PFSK-1 (cell line): ENCODE measurements around the gene MARCHF4.

Experiments used
- FOXP2 ChIP-seq: optimal IDR thresholded peaks from 2 replicates; pipeline ENCODE3; 2011; ENCODE audit warnings: borderline replicate concordance, control low read depth, inconsistent platforms; ENCODE audit not compliant: insufficient read depth; ENCODE audit errors: extremely low read length, extremely low read depth
- POLR2AphosphoS5 ChIP-seq: IDR thresholded peaks from 2 replicates; pipeline ENCODE4 v1.6.1; 2012; ENCODE audit warnings: low read depth, mild to moderate bottlenecking, control low read depth, low read length, moderate library complexity
- SIN3A ChIP-seq: IDR thresholded peaks from 2 replicates; pipeline ENCODE4 v1.6.1; 2012; ENCODE audit warnings: mild to moderate bottlenecking, low read length, moderate library complexity, borderline replicate concordance; ENCODE audit not compliant: insufficient read depth
- TAF1 ChIP-seq: IDR thresholded peaks from 2 replicates; pipeline ENCODE4 v1.6.1; 2012; ENCODE audit warnings: low read length, control low read depth, borderline replicate concordance; ENCODE audit not compliant: insufficient read depth
- TF ChIP-seq, protein P1 (sequence below), 2 experiments: IDR thresholded peaks; 2 replicates each; pipeline versions ENCODE4 v1.6.1 to v1.8.0; 2011 to 2012; ENCODE audit warnings: low read depth in 2 of 2, low read length in 2 of 2, control low read depth in 1 of 2, inconsistent platforms in 1 of 2, mild to moderate bottlenecking in 1 of 2, moderate library complexity in 1 of 2; ENCODE audit not compliant: insufficient read depth in 1 of 2

Gene MARCHF4

DNA sequence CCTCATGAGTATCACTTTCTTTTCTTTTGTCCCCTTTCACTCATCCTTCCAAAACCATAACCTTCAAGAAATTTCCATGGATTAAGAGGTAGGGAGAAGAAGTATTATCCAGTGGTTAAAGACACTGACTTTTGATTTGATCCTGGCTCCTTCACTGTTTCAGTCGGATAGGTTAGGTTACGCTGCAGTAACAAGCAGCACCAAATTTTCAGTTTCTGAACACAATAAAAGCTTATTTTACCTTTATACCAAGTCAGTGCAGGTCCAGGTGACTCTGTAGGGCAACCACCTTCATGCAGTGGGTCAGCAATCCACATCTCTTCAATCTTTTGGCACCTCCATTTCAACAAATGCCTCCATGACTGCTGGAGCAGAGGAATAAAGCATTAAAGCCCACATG lies 15.0 kb upstream of the MARCHF4 start:
- no peak for TF ChIP-seq POLR2AphosphoS5
- TF ChIP-seq, protein P1, sequence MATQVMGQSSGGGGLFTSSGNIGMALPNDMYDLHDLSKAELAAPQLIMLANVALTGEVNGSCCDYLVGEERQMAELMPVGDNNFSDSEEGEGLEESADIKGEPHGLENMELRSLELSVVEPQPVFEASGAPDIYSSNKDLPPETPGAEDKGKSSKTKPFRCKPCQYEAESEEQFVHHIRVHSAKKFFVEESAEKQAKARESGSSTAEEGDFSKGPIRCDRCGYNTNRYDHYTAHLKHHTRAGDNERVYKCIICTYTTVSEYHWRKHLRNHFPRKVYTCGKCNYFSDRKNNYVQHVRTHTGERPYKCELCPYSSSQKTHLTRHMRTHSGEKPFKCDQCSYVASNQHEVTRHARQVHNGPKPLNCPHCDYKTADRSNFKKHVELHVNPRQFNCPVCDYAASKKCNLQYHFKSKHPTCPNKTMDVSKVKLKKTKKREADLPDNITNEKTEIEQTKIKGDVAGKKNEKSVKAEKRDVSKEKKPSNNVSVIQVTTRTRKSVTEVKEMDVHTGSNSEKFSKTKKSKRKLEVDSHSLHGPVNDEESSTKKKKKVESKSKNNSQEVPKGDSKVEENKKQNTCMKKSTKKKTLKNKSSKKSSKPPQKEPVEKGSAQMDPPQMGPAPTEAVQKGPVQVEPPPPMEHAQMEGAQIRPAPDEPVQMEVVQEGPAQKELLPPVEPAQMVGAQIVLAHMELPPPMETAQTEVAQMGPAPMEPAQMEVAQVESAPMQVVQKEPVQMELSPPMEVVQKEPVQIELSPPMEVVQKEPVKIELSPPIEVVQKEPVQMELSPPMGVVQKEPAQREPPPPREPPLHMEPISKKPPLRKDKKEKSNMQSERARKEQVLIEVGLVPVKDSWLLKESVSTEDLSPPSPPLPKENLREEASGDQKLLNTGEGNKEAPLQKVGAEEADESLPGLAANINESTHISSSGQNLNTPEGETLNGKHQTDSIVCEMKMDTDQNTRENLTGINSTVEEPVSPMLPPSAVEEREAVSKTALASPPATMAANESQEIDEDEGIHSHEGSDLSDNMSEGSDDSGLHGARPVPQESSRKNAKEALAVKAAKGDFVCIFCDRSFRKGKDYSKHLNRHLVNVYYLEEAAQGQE (IDR thresholded peaks at IDR 0.05; ENCODE audit: insufficient read depth in 1 of 2, low read depth in 2 of 2, low read length in 2 of 2): no peak

DNA sequence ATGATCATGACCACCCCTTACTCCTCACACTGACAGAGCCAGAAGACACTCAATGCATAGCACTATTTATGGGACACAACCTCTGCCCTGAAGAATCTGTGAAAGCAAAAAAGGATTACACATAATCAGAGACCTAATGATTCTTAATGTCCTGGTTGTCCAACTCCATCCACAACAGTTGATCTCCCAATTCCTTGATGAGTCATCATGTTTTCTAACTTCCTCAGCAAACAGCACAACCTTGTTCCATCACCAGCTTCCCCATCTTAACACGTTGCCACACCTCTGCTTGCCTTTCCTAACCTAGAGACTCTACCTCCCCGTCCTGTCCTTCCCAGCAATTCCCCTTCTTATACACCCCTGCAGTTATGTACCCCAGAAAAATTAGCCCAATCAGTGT lies 13.2 kb upstream of the MARCHF4 start:
- TF ChIP-seq, protein P1 (IDR thresholded peaks at IDR 0.05; ENCODE audit: insufficient read depth in 1 of 2, low read depth in 2 of 2, low read length in 2 of 2): no peak
- no peak for TF ChIP-seq FOXP2
- TF ChIP-seq POLR2AphosphoS5: no peak
- TF ChIP-seq TAF1: no peak
- no peak for TF ChIP-seq SIN3A

DNA sequence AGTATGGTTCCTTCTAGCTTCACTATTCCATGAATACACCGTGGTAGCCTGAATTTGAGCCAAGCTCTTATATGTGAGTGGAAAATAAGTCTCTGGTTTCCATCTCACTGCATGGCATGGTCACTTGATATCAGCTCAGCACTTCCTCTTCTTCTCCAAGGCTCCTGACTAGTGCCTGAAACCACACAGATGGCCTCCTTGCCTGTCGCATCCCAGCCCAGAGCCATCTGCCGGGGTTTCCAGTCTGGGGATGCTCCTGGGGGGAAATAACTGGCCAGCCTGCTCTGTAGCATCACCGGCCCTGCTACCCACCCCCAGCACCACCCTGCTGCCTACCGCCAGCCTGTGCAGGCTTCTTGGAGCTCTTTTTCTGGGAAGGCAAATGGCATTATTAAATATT lies 7.7 kb upstream of the MARCHF4 start:
- TF ChIP-seq SIN3A (no peak), TAF1 (no peak), FOXP2 (no peak), POLR2AphosphoS5 (no peak)
- TF ChIP-seq, protein P1 (IDR thresholded peaks at IDR 0.05; ENCODE audit: insufficient read depth in 1 of 2, low read depth in 2 of 2, low read length in 2 of 2): no peak

DNA sequence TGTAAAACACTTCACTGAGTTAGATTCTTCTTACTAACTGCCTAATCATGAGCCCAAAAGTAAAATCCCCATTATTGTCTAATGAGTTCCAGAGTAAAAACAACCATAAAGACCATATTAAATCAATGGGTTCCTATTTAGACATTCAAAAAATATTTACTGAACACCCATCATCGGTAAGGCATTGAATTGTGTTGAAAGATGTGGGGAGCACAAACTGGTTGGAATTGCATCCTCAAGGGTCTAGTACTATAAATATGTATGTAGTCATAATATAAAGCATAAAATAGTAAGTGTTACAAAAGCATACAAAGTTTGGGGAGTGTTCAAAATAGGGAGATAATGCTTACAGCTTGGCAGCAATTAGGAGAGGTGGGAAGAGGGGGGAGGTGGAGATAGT lies 3.0 kb upstream of the MARCHF4 start:
- TF ChIP-seq POLR2AphosphoS5 (no peak), TAF1 (no peak), SIN3A (no peak), FOXP2 (no peak)
- TF ChIP-seq, protein P1 (IDR thresholded peaks at IDR 0.05; ENCODE audit: insufficient read depth in 1 of 2, low read depth in 2 of 2, low read length in 2 of 2): no peak

DNA sequence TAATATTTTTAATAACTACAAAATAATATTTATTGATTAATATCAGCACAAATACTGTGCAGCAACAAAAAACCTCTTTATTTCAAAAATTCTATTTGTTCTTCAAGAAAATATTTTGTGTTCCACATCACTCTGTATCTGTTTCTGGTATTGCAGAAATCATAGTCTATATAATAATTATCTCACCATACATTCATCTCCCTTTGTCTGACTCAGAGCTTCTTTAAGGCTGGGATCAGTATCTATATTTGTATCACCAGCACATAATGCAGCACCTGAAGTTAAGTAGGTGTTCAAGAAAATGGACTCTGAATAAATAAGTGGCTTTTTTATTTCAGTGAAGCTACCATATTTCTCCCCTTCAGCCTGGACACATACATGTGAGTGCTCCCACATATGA lies 1.6 kb upstream of the MARCHF4 start:
- TF ChIP-seq TAF1: no peak
- TF ChIP-seq, protein P1 (IDR thresholded peaks at IDR 0.05; ENCODE audit: insufficient read depth in 1 of 2, low read depth in 2 of 2, low read length in 2 of 2): no peak
- TF ChIP-seq FOXP2: no peak
- TF ChIP-seq POLR2AphosphoS5: no peak
- no peak for TF ChIP-seq SIN3A
